ENCODE data around the gene MMP13.

MMP13 gene

DNA sequence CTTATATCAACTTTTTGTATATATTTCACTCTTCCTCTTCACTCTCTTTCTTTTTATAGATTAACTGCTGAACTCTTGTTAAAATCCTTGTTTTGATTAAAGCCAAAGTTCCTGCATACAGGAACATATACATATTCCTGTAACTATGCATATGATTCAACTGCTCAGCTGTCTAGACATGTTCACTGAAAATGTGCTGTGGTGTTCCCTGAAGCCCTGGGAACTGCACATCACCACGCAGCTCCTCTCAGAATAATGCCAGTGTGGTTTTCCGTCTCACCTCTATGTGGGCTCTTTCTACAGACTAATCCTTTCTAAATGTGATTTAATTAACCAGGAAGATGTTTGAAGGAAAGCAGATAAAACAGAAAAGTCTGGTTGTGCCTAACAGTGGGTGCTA, 55.2 kb downstream of the MMP13 start:
- POLR2A ChIA-PET, result no interaction called here
- no peak for DNase-seq (ENCODE audit: low read depth, low spot score)
- TF ChIP-seq, protein P1, sequence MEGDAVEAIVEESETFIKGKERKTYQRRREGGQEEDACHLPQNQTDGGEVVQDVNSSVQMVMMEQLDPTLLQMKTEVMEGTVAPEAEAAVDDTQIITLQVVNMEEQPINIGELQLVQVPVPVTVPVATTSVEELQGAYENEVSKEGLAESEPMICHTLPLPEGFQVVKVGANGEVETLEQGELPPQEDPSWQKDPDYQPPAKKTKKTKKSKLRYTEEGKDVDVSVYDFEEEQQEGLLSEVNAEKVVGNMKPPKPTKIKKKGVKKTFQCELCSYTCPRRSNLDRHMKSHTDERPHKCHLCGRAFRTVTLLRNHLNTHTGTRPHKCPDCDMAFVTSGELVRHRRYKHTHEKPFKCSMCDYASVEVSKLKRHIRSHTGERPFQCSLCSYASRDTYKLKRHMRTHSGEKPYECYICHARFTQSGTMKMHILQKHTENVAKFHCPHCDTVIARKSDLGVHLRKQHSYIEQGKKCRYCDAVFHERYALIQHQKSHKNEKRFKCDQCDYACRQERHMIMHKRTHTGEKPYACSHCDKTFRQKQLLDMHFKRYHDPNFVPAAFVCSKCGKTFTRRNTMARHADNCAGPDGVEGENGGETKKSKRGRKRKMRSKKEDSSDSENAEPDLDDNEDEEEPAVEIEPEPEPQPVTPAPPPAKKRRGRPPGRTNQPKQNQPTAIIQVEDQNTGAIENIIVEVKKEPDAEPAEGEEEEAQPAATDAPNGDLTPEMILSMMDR (IDR thresholded peaks at IDR 0.05; ENCODE audit: insufficient read depth, low read length, missing control alignments), result no peak
- CTCF ChIA-PET, result interaction anchor here (3.8 kb wide), 1 partner anchor 15 kb away, joined by 20 read pairs; no protein-coding TSS in a partner anchor
- H3K4me3 ChIP-seq (ENCODE audit: low read depth, low read length), result no peak overlapping the region

All from AG04449 (cell line).